ENCODE results near the gene KBTBD8.

KBTBD8 gene

DNA sequence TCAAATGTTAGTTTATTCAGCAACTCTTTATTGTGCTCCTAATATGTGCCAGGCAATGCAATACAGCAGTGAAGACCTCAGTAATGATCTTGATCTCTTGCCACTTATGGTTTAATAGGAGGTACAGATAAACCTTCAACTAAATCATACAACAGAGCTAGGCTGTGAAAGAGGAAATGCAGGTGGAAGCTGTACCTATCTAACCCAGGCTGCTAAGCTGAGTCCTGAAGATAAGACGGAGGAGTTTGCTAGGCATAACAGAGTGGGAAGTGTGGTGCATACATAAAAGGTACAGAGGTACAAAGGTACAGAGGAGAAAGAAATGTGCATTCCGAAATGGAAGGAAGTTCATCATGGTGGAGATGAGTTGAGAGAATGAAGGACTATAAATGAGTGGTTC is 35.0 kb downstream of the KBTBD8 start:
- DNase-seq (ENCODE audit: low spot score), result no peak

DNA sequence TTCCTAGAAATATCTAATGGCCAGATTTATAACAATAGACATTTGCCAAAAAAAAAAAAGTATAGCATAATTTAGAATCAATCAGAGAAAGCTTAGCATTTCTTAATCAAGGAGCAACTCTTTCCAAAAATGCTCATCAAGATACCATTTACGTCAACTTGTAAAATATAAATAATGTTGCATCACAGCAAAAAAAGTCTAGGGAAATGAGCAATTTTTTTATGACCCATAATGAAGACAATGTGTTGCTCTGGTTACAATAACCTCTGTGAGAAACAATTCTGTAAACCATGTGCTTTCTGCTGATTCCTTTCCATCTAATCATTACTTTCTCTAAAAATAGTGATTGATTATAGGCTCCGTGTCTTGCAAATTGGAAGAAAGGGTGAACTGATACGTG is 36.3 kb downstream of the KBTBD8 start:
- no peak for DNase-seq (ENCODE audit: low spot score)

DNA sequence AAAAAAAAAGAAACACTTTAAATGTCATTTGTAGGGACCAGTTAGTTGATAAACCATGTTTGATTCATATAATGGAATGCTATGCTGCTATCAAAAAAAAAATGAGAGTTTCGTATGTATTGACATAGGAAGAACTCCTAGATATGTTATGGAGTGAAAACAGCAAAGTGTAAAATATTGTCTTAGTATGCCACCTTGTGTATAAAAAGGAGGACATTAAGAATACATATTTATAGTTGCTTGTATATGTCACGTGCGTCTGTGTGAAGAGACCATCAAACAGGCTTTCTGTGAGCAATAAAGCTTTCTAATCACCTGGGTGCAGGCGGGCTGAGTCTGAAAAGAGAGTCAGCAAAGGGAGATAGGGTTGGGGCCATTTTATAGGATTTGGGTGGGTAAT is 39.5 kb downstream of the KBTBD8 start:
- DNase-seq (ENCODE audit: low spot score), result no peak

DNA sequence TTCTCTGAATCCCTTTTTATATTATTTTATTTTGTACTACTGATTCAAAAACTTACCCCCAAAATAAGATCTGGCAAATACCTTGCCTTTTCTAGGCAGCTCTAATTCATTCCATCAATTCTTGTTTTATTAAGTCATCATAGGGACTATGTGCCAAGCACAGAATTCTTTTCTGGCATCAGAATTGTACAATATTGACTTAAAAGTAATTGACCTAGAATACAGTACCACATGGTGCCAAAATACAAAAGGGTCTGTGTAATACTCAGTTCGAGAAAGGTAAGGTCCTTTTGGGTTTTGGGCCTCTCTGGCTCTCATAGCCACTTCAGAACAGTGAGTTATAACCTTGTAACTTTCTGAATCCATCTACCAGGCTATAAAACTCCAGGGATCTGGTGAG is 46.2 kb downstream of the KBTBD8 start:
- DNase-seq (ENCODE audit: low spot score), result no peak

DNA sequence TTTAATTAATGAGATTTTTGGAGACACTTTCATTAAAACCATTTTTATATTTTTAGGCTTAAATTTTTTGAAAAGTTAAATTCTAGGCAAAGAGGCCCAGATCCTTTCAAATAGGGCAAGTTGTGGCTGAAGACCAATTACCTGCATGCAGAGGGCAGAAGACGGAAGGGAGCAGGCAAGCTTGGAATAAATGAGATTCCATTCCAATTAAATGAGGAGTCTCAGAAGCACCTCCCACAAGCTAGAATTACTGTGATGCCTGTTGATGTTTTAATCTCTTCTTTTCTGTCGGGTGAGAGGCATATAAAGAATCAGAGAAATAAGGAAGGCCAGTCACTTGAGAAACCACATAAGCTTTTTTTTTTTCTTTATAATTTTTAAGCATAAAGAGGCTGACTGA is 46.8 kb downstream of the KBTBD8 start:
- DNase-seq (ENCODE audit: low spot score), result no peak

DNA sequence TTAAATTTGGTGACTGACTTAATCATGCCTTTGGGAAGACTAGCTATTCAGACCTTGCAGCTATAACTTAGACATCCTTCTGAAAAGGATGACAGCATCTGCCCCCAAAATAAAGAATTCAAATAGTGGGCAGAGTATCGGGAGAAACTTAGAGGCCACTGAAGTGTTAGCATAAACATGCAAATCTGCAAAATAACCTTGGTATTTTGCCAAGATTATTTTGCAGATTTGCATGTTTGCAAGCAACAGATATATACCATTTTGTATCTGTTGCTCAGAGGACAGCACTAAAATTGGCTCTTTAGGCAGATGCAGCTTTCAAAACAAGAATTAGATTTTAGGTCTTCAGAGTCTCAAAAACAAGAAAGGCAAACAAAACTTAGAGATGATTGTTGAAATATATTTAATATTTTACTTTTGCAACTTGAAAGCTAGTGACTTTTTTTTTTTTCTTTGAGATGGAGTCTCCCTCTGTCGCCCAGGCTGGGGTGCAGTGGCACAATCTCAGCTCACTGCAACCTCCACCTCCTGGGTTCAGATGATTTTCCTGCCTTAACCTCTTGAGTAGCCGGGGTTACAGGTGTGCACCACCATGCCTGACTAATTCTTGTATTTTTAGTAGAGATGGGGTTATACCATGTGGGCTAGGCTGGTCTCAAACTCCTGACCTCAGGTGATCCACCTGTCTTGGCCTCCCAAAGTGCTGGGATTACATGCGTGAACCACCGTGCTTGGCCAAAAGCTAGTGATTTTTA is 47.8 kb downstream of the KBTBD8 start:
- DNase-seq (ENCODE audit: low spot score), result no peak

DNA sequence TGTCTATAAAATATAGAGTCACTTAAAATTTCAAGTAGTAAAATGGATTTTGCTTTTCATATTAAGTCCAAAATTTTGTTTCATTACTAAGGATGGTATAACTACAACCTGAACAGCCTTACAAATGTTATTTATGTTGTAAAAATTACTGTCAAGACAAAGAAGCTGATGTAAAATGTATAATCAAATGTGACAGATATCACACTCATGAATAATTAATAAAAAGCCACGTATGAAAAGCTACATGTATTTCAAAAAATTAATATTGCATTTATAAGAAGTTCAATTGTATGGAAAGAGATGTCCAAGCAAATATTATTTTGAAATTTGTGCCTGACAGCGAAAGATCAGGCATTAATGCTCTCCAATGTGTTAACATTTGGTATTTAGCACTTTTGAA is 48.9 kb downstream of the KBTBD8 start:
- no peak for DNase-seq (ENCODE audit: low spot score)

DNA sequence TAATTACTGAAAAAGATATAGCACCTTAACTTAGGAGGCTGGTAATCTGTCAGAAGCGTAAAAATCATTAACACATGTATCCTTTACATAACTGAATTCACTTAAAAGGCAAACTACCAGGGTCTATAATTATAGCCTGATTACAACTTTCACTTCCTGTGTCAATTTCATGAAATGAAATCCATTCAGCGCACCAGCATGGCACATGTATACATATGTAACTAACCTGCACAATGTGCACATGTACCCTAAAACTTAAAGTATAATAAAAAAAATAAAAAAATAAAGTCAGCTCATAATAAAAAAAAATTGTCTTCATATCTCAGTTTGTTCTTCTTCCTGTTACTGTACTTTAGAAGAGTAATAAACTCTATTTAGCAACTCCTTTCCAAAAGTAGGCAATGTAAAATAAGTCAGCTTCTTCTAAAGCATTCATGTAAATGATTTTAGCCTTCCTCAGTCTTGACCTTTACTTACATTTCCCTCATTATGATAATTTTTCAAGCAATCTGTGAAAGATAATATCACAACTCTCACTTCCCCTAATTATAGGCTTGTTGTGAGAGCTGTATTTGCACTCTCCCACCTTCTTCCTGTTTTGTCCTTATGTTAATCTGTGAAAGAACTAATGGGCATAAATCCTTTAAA is 50.1 kb downstream of the KBTBD8 start:
- DNase-seq (ENCODE audit: low spot score), result no peak

DNA sequence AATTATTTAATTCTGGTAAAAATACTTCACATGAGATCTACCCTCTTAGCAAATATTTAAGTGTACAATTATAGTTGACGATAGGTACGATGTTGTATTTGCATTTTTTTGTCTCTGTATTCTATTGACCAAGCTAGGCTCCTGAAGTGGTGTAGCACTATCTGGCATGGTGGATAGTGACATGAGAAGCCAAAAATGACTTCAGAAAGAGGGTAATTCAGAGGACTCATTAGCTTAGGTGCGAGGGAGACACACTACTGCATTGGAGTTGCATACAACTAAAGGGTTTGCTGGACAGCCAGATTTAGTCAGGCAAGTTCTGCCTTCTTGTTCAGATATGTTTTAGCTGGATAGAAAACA is 50.6 kb downstream of the KBTBD8 start:
- DNase-seq (ENCODE audit: low spot score), result no peak

DNA sequence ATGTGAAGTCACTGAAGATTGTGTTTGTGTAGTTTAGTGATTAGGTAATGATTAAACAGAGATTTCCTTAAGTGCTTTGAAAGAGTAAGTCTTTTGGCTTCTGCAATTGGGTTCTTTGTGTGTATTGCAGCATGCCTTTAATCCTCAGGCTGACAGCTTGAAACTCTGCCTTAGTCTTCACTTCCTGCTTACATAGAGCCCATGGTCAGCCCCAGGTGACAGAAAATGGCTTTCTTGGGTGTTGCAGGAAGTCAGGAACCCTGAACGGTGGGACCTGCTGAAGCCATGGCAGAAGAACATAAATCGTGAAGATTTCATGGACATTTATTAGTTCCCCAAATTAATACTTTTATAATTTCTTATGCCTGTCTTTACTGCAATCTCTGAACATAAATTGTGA is 61.3 kb downstream of the KBTBD8 start:
- DNase-seq (ENCODE audit: low spot score), result no peak
